CD14-positive monocyte (primary cell): Measurements from ENCODE around the gene KRT79. TPM values are rescaled to one million over a fixed set of nuclear protein-coding genes. Genes with fewer than 3 reads are reported as not detected.

ENCODE experiments used
- DNase-seq, 3 donors: peaks; one replicate each; pipeline ENCODE4 v3.0.0-alpha.2; 2011 to 2022
- H2AFZ ChIP-seq: 2 replicates; pipeline ENCODE4 v1.6.0; 2012; ENCODE audit warnings: mild to moderate bottlenecking, low read depth, low read length, inconsistent platforms; ENCODE audit not compliant: insufficient read depth, poor library complexity, severe bottlenecking
- H3K27ac ChIP-seq, 2 donors: 1 replicate in 1 of 2; 2 replicates in 1 of 2; pipeline ENCODE4 v1.5.1; 2012 to 2013; ENCODE audit warnings: low read length in 2 of 2, control low read depth in 1 of 2, inconsistent platforms in 1 of 2, low read depth in 1 of 2, mild to moderate bottlenecking in 1 of 2
- H3K27me3 ChIP-seq, 2 donors: one replicate each; pipeline versions ENCODE4 v1.6.0 to v1.6.1; 2011 to 2013; ENCODE audit warnings: low read length in 2 of 2; ENCODE audit not compliant: control insufficient read depth in 2 of 2, insufficient read depth in 2 of 2
- H3K36me3 ChIP-seq, 2 donors: replicated peaks in 1 of 2; 1 replicate in 1 of 2; 2 replicates in 1 of 2; pipeline versions ENCODE4 v1.5.1 to v1.6.1; 2012 to 2013; ENCODE audit warnings: low read length in 2 of 2, control low read depth in 1 of 2, inconsistent platforms in 1 of 2, mild to moderate bottlenecking in 1 of 2; ENCODE audit not compliant: insufficient read depth in 2 of 2, control insufficient read depth in 1 of 2
- H3K4me1 ChIP-seq, 2 donors: 1 replicate in 1 of 2; 2 replicates in 1 of 2; pipeline versions ENCODE4 v1.5.1 to v1.6.1; 2012 to 2013; ENCODE audit warnings: low read length in 2 of 2, control low read depth in 1 of 2, inconsistent platforms in 1 of 2, mild to moderate bottlenecking in 1 of 2, moderate library complexity in 1 of 2; ENCODE audit not compliant: insufficient read depth in 2 of 2, control insufficient read depth in 1 of 2
- H3K4me2 ChIP-seq: replicated peaks from 2 replicates; pipeline ENCODE3; 2012; ENCODE audit warnings: low read length, moderate library complexity, mild to moderate bottlenecking; ENCODE audit not compliant: poor library complexity, severe bottlenecking; ENCODE audit errors: extremely low read depth
- H3K4me3 ChIP-seq, 3 experiments: fragments of 200-600 bp in 1 of 3; sonication (generic) in 1 of 3; replicated peaks in 1 of 3; 1 replicate in 2 of 3; 2 replicates in 1 of 3; pipeline ENCODE4 v1.5.1; 2011 to 2013; ENCODE audit warnings: low read length in 3 of 3, mild to moderate bottlenecking in 3 of 3, control low read depth in 2 of 3, low read depth in 2 of 3, inconsistent platforms in 1 of 3, moderate library complexity in 1 of 3
- H3K79me2 ChIP-seq: 2 replicates; pipeline ENCODE4 v1.6.0; 2012; ENCODE audit warnings: mild to moderate bottlenecking, control low read depth, inconsistent platforms, low read length, moderate library complexity; ENCODE audit not compliant: insufficient read depth
- H3K9ac ChIP-seq: 2 replicates; pipeline ENCODE4 v1.6.0; 2017; ENCODE audit warnings: low read length, mild to moderate bottlenecking; ENCODE audit not compliant: insufficient read depth, poor library complexity, severe bottlenecking
- H3K9me3 ChIP-seq, 2 donors: replicated peaks in 1 of 2; 1 replicate in 1 of 2; 2 replicates in 1 of 2; pipeline versions ENCODE4 v1.5.1 to v1.6.1; 2012 to 2013; ENCODE audit warnings: low read length in 2 of 2, control low read depth in 1 of 2; ENCODE audit not compliant: control insufficient read depth in 1 of 2, insufficient read depth in 1 of 2
- H4K20me1 ChIP-seq: 2 replicates; pipeline ENCODE4 v1.6.0; 2012; ENCODE audit warnings: mild to moderate bottlenecking, low read length, control low read depth, moderate library complexity; ENCODE audit not compliant: insufficient read depth
- H3K27ac Mint-ChIP-seq, 7 donors: one replicate each; pipeline ENCODE4 v1.8.0; 2020; ENCODE audit warnings: mild to moderate bottlenecking in 7 of 7, mixed read lengths in 7 of 7, moderate library complexity in 6 of 7, inconsistent platforms in 2 of 7
- H3K27me3 Mint-ChIP-seq, 3 donors: one replicate each; pipeline ENCODE4 v1.8.0; 2021 to 2022; ENCODE audit warnings: low read depth in 3 of 3, mild to moderate bottlenecking in 3 of 3, mixed read lengths in 3 of 3, moderate library complexity in 3 of 3, inconsistent platforms in 1 of 3
- H3K36me3 Mint-ChIP-seq, 2 donors: one replicate each; pipeline ENCODE4 v1.8.0; 2020; ENCODE audit warnings: mixed read lengths in 2 of 2, inconsistent platforms in 1 of 2, mild to moderate bottlenecking in 1 of 2
- H3K4me1 Mint-ChIP-seq: one replicate; pipeline ENCODE4 v1.8.0; 2020; ENCODE audit warnings: mild to moderate bottlenecking, mixed read lengths
- H3K4me3 Mint-ChIP-seq, 2 donors: one replicate each; pipeline ENCODE4 v1.8.0; 2020; ENCODE audit warnings: mild to moderate bottlenecking in 2 of 2, mixed read lengths in 2 of 2, moderate library complexity in 1 of 2
- H3K9me3 Mint-ChIP-seq, 7 donors: one replicate each; pipeline ENCODE4 v1.8.0; 2020 to 2022; ENCODE audit warnings: mixed read lengths in 7 of 7, mild to moderate bottlenecking in 6 of 7, moderate library complexity in 6 of 7, inconsistent platforms in 2 of 7
- CTCF ChIP-seq: fragments of 200-600 bp; IDR thresholded peaks from one replicate; pipeline ENCODE4 v1.8.0; 2022; ENCODE audit warnings: antibody characterized with exemption, mild to moderate bottlenecking
- WGBS: methylation state at CpG from one replicate; pipeline ENCODE4 v1.1.5; 2013; ENCODE audit warnings: missing lambda C conversion rate; ENCODE audit not compliant: insufficient coverage; 5-methylcytosine and 5-hydroxymethylcytosine counted together
- intact Hi-C, 2 donors: fragments of 100-400 bp; cut with micrococcal nuclease; formaldehyde crosslinking; loops; one replicate each; pipeline versions ENCODE4 v1.15.0 to v1.15.1; 2023
- polyA plus RNA-seq, 3 donors: library from polyadenylated mRNA; depleted of rRNA in 1 of 3; unstranded in 2 of 3; stranded (reverse) in 1 of 3; fragments of 300-500 nt in 2 of 3; fragments of >200 nt in 1 of 3; fragmentation: Illumina TruSeq in 2 of 3; gene quantifications; 1 replicate in 2 of 3; 2 replicates in 1 of 3; pipeline ENCODE4 v1.2.3, GENCODE V29; 2012 to 2021

The KRT79 gene
- polyA plus RNA-seq, 3 donors: not detected

GRCh38 chr12:52784909-52785308 lies 49.2 kb downstream of the KRT79 start:
- whole genome bisulfite sequencing: 94% methylated on average over 2 of the region's 3 CpGs

GRCh38 chr12:52783563-52784316 lies 50.4 kb downstream of the KRT79 start:
- H3K4me1 Mint-ChIP-seq: peaks cover 3% of the 10 kb centered on the region
- intact Hi-C loops: no loop called here
- Histone ChIP-seq H3K4me2 (no peak overlapping the region), H4K20me1 (no peaks in the 10 kb centered on the region), H3K9ac (no peak overlapping the region), H3K9me3 (no peaks in the 10 kb centered on the region), H3K27me3 (peaks cover 0 to 5% of the 10 kb centered on the region in 2 donors), H3K4me1 (no peaks in the 10 kb centered on the region), H3K4me3 (no peak overlapping the region), H3K79me2 (no peaks in the 10 kb centered on the region), H3K27ac (no peak overlapping the region), H2AFZ (no peak overlapping the region), H3K36me3 (no peaks in the 10 kb centered on the region)
- whole genome bisulfite sequencing: 88% methylated on average over 5 of the region's 7 CpGs
- H3K27me3 Mint-ChIP-seq: peaks cover 8 to 14% (median 9%) of the 10 kb centered on the region in 3 donors
- DNase-seq: no peak
- no peak overlapping the region for H3K4me3 Mint-ChIP-seq
- peaks cover 0 to 4% (median 0%) of the 10 kb centered on the region in 7 donors for H3K9me3 Mint-ChIP-seq
- H3K36me3 Mint-ChIP-seq: no peaks in the 10 kb centered on the region
- no peak overlapping the region for H3K27ac Mint-ChIP-seq
- TF ChIP-seq CTCF: no peak

More at GRCh38 chr12:52784909-52785308, 49.2 kb downstream of the KRT79 start:
- no peak overlapping the region for H3K27ac ChIP-seq
- Mint-ChIP-seq H3K27ac (no peak overlapping the region), H3K4me1 (peaks cover 3% of the 10 kb centered on the region), H3K27me3 (peaks cover 17 to 22% (median 20%) of the 10 kb centered on the region in 3 donors), H3K4me3 (no peak overlapping the region), H3K36me3 (no peaks in the 10 kb centered on the region), H3K9me3 (peaks cover 0 to 6% (median 0%) of the 10 kb centered on the region in 7 donors)
- peaks cover 0 to 12% of the 10 kb centered on the region in 2 donors for H3K27me3 ChIP-seq
- H4K20me1 ChIP-seq: no peaks in the 10 kb centered on the region
- H3K36me3 ChIP-seq: no peaks in the 10 kb centered on the region
- no peak for TF ChIP-seq CTCF
- H3K4me1 ChIP-seq: no peaks in the 10 kb centered on the region
- H3K79me2 ChIP-seq: no peaks in the 10 kb centered on the region
- intact Hi-C loops: no loop called here
- no peak for DNase-seq
- no peak overlapping the region for H2AFZ ChIP-seq
- H3K4me3 ChIP-seq: no peak overlapping the region
- H3K9me3 ChIP-seq: no peaks in the 10 kb centered on the region
- H3K9ac ChIP-seq: no peak overlapping the region
- H3K4me2 ChIP-seq: no peak overlapping the region
